ENCODE data around the gene NSL1.

NSL1 gene

DNA sequence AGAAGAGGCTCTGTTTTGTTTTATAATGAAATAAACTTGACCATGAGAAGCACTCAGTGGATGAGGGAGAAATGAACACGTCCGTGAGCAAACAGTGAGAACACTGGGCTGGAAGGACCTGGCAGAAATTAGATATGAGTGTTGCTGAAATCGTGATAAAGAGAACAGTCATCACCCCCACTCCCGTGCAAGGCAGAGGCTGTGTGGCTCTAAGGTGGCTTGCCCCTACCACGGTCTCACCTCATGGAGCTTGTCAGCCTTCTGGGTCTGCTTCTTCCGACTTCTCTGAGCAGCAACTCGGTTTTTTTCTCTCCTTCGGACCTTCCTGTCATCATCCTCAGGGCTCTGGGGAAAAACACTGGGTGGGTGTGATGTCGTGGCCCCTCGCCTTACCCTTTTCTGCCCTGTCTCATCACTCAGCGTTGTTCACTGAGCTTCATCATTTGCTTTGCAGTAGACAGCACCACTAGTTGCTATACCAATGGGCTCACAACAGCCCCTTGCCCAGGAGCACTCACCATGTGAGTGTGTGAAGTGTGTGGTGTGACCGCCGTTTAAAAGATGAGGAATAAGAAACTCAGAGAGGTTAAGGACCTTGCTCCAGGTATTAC, 94.8 kb downstream of the NSL1 start:
- no peak overlapping the region for H3K9ac ChIP-seq (ENCODE audit: low read length)
- no peaks in the 10 kb centered on the region for H3K79me1 ChIP-seq (ENCODE audit: low read length)
- H3K4me1 ChIP-seq (ENCODE audit: control insufficient read depth in 1 of 2, insufficient read depth in 2 of 2, low read length in 2 of 2) = peaks cover 13 to 14% of the 10 kb centered on the region in 2 experiments
- peaks cover 36% of the 10 kb centered on the region for H3K27me3 ChIP-seq (ENCODE audit: insufficient read depth, low read length)
- H3K18ac ChIP-seq (ENCODE audit: low read length) = no peak overlapping the region
- no peak overlapping the region for H2BK5ac ChIP-seq (ENCODE audit: low read depth, low read length, poor library complexity)
- no peak overlapping the region for H2BK12ac ChIP-seq (ENCODE audit: low read length)
- no peak overlapping the region for H2AFZ ChIP-seq (ENCODE audit: insufficient read depth, low read length, poor library complexity)
- DNase-seq = no peak
- no peak overlapping the region for H3K27ac ChIP-seq (ENCODE audit: low read depth, low read length)
- no CpG with 5 or more reads among the region's 13 CpGs for WGBS (ENCODE audit: extremely low coverage, insufficient coverage, insufficient read length)
- no peak overlapping the region for H4K12ac ChIP-seq (ENCODE audit: low read depth, low read length)
- peaks cover 3% of the 10 kb centered on the region for H3K9me3 ChIP-seq (ENCODE audit: insufficient read depth, low read depth, low read length)
- no peak overlapping the region for H3K14ac ChIP-seq (ENCODE audit: low read length)
- no peak overlapping the region for H2AK5ac ChIP-seq (ENCODE audit: low read length)
- H3K23ac ChIP-seq (ENCODE audit: low read length) = no peak overlapping the region
- no peak overlapping the region for H3K4ac ChIP-seq (ENCODE audit: low read depth, low read length)
- H3K4me3 ChIP-seq (ENCODE audit: low read depth, low read length) = no peak overlapping the region
- H2BK120ac ChIP-seq (ENCODE audit: insufficient read depth, low read length, poor library complexity) = no peak overlapping the region
- no peak overlapping the region for H3K4me2 ChIP-seq (ENCODE audit: low read length)
- no peaks in the 10 kb centered on the region for H3K79me2 ChIP-seq (ENCODE audit: control insufficient read depth, insufficient read depth, low read length, poor library complexity)
- H4K8ac ChIP-seq (ENCODE audit: low read depth, low read length) = no peak overlapping the region
- no peak overlapping the region for H4K91ac ChIP-seq (ENCODE audit: low read depth, low read length)
- H3K36me3 ChIP-seq (ENCODE audit: control insufficient read depth in 1 of 2, insufficient read depth in 2 of 2, low read length in 2 of 2) = no peaks in the 10 kb centered on the region

DNA sequence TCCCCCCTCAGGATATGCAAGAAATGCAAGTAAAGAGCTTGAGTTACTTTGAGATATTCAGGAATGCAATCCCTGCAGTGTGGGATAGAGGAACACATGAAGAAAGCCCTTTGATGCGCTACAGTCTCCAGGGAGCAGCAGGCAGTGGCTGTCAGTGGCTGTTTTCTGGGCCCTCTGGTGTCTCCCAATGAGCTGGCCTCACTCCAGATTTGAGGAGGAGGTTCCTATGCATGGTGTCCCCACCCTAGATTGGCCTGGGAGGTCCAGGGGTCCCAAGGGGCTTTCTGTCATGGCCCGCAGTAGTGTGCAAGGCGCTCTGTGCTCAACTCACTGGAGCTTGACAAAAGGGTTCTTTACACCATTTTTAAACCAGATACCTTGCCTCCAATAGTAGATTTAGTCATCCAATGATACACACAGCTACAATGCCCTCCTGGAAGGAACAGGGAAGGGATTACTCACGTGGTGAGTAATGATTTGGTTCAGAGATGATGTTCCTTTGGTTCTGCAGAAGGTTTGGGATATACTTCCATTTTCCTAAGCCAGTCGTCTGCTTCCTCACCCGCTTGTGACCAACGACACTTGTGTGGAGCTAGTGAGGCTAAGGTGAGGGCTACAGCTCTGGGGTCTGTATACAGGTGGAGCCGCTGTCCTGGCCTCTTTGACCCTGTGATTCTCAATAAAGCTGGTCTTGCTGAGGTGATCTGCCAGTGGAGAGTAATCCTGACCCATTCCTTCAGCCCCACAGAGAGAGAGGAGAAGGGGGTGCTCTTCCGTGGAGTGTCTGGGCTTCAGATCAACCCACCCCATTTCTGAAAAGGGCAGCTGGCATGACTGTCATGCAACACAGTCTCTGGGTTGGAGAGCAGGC, 98.6 kb downstream of the NSL1 start:
- Histone ChIP-seq H2BK120ac (ENCODE audit: insufficient read depth, low read length, poor library complexity) (no peak overlapping the region), H3K9ac (ENCODE audit: low read length) (no peak overlapping the region), H3K79me2 (ENCODE audit: control insufficient read depth, insufficient read depth, low read length, poor library complexity) (no peaks in the 10 kb centered on the region), H3K4me1 (ENCODE audit: control insufficient read depth in 1 of 2, insufficient read depth in 2 of 2, low read length in 2 of 2) (no peaks in the 10 kb centered on the region), H3K27ac (ENCODE audit: low read depth, low read length) (no peak overlapping the region), H4K12ac (ENCODE audit: low read depth, low read length) (no peak overlapping the region), H2BK12ac (ENCODE audit: low read length) (no peak overlapping the region), H3K14ac (ENCODE audit: low read length) (no peak overlapping the region), H4K91ac (ENCODE audit: low read depth, low read length) (no peak overlapping the region), H2BK5ac (ENCODE audit: low read depth, low read length, poor library complexity) (no peak overlapping the region), H3K79me1 (ENCODE audit: low read length) (no peaks in the 10 kb centered on the region), H3K4me2 (ENCODE audit: low read length) (no peak overlapping the region), H2AFZ (ENCODE audit: insufficient read depth, low read length, poor library complexity) (no peak overlapping the region), H3K4ac (ENCODE audit: low read depth, low read length) (no peak overlapping the region), H3K18ac (ENCODE audit: low read length) (no peak overlapping the region), H3K36me3 (ENCODE audit: control insufficient read depth in 1 of 2, insufficient read depth in 2 of 2, low read length in 2 of 2) (no peaks in the 10 kb centered on the region), H2AK5ac (ENCODE audit: low read length) (no peak overlapping the region), H3K23ac (ENCODE audit: low read length) (no peak overlapping the region), H3K4me3 (ENCODE audit: low read depth, low read length) (no peak overlapping the region), H4K8ac (ENCODE audit: low read depth, low read length) (no peak overlapping the region), H3K9me3 (ENCODE audit: insufficient read depth, low read depth, low read length) (no peaks in the 10 kb centered on the region), H3K27me3 (ENCODE audit: insufficient read depth, low read length) (peaks cover 2% of the 10 kb centered on the region)
- no peak for DNase-seq
- no CpG with 5 or more reads among the region's 9 CpGs for WGBS (ENCODE audit: extremely low coverage, insufficient coverage, insufficient read length)

DNA sequence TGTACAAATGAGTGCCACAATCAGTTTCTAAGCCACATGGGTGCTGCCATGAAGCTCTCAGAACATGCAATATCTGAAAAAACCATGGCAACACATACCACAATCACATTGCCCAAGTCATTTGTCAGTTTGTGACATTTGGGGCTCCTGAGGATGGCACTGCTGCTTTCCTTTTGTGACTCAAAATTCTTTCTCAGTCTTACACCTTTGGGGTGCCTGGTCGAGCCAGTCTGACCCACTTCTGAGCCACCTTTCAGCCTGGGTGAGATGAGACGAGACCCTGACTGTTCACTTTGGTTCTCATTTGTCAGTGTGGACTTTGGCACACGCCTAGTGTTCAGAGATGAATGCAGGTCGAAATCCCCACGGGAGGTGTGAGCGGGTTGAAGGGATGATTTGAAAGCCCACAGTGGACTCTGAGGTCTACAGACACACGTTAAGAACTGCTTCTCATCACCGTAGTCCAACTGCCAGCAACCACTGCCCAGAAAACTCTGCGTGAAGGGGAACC, 100.0 kb downstream of the NSL1 start:
- H3K27ac ChIP-seq (ENCODE audit: low read depth, low read length) = no peak overlapping the region
- H3K79me1 ChIP-seq (ENCODE audit: low read length) = no peaks in the 10 kb centered on the region
- H3K23ac ChIP-seq (ENCODE audit: low read length) = no peak overlapping the region
- H3K4me1 ChIP-seq (ENCODE audit: control insufficient read depth in 1 of 2, insufficient read depth in 2 of 2, low read length in 2 of 2) = no peaks in the 10 kb centered on the region
- no peak overlapping the region for H3K9ac ChIP-seq (ENCODE audit: low read length)
- no peak overlapping the region for H3K14ac ChIP-seq (ENCODE audit: low read length)
- no peak overlapping the region for H3K4me2 ChIP-seq (ENCODE audit: low read length)
- H2BK5ac ChIP-seq (ENCODE audit: low read depth, low read length, poor library complexity) = no peak overlapping the region
- no peak for DNase-seq
- no peak overlapping the region for H3K4me3 ChIP-seq (ENCODE audit: low read depth, low read length)
- H2BK12ac ChIP-seq (ENCODE audit: low read length) = no peak overlapping the region
- no peak overlapping the region for H4K12ac ChIP-seq (ENCODE audit: low read depth, low read length)
- H4K8ac ChIP-seq (ENCODE audit: low read depth, low read length) = no peak overlapping the region
- H3K4ac ChIP-seq (ENCODE audit: low read depth, low read length) = no peak overlapping the region
- H4K91ac ChIP-seq (ENCODE audit: low read depth, low read length) = no peak overlapping the region
- H3K27me3 ChIP-seq (ENCODE audit: insufficient read depth, low read length) = no peaks in the 10 kb centered on the region
- H3K18ac ChIP-seq (ENCODE audit: low read length) = no peak overlapping the region
- no peak overlapping the region for H2AK5ac ChIP-seq (ENCODE audit: low read length)
- no peaks in the 10 kb centered on the region for H3K9me3 ChIP-seq (ENCODE audit: insufficient read depth, low read depth, low read length)
- no peak overlapping the region for H2AFZ ChIP-seq (ENCODE audit: insufficient read depth, low read length, poor library complexity)
- no CpG with 5 or more reads among the region's 9 CpGs for WGBS (ENCODE audit: extremely low coverage, insufficient coverage, insufficient read length)
- no peak overlapping the region for H2BK120ac ChIP-seq (ENCODE audit: insufficient read depth, low read length, poor library complexity)
- H3K79me2 ChIP-seq (ENCODE audit: control insufficient read depth, insufficient read depth, low read length, poor library complexity) = no peaks in the 10 kb centered on the region
- H3K36me3 ChIP-seq (ENCODE audit: control insufficient read depth in 1 of 2, insufficient read depth in 2 of 2, low read length in 2 of 2) = no peaks in the 10 kb centered on the region

DNA sequence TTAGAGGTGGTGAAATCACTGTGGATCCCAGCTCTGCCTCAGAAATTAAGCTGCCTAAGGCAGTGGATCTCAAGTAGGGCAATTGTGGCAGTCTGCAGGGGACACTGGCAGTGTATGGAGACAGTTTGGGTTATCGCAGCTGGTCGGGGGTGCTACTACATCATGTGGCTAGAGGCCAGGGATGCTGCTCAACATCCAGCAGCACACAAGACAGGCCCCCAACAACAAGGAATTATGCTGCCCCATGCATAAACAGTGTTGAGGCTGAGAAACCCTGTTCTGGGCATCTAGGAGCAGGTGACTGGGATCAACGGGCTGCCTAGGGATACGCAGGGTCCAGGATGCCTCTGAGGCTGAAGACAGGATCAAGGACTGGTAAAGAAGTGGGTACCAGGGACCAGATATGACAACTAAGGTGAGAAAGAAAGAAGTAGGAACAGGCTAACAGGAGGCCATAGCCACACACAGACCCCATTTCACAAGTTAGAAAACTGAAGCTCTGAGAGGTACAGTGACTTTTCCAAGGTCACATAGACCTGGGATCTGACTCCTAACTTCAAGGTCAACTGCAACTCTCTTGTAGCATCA, 100.7 kb downstream of the NSL1 start:
- H2BK12ac ChIP-seq (ENCODE audit: low read length) = no peak overlapping the region
- no peaks in the 10 kb centered on the region for H3K36me3 ChIP-seq (ENCODE audit: control insufficient read depth in 1 of 2, insufficient read depth in 2 of 2, low read length in 2 of 2)
- no CpG with 5 or more reads among the region's 4 CpGs for WGBS (ENCODE audit: extremely low coverage, insufficient coverage, insufficient read length)

More for the DNA sequence above, 100.7 kb downstream of the NSL1 start:
- Histone ChIP-seq H2BK5ac (ENCODE audit: low read depth, low read length, poor library complexity) (no peak overlapping the region), H2BK120ac (ENCODE audit: insufficient read depth, low read length, poor library complexity) (no peak overlapping the region), H2AK5ac (ENCODE audit: low read length) (no peak overlapping the region), H3K4ac (ENCODE audit: low read depth, low read length) (no peak overlapping the region), H3K14ac (ENCODE audit: low read length) (no peak overlapping the region), H3K9ac (ENCODE audit: low read length) (no peak overlapping the region), H4K12ac (ENCODE audit: low read depth, low read length) (no peak overlapping the region), H3K4me1 (ENCODE audit: control insufficient read depth in 1 of 2, insufficient read depth in 2 of 2, low read length in 2 of 2) (no peaks in the 10 kb centered on the region), H3K27me3 (ENCODE audit: insufficient read depth, low read length) (no peaks in the 10 kb centered on the region), H3K79me1 (ENCODE audit: low read length) (no peaks in the 10 kb centered on the region), H2AFZ (ENCODE audit: insufficient read depth, low read length, poor library complexity) (no peak overlapping the region), H4K91ac (ENCODE audit: low read depth, low read length) (no peak overlapping the region), H3K18ac (ENCODE audit: low read length) (no peak overlapping the region), H3K23ac (ENCODE audit: low read length) (no peak overlapping the region), H4K8ac (ENCODE audit: low read depth, low read length) (no peak overlapping the region), H3K4me3 (ENCODE audit: low read depth, low read length) (no peak overlapping the region), H3K27ac (ENCODE audit: low read depth, low read length) (no peak overlapping the region), H3K9me3 (ENCODE audit: insufficient read depth, low read depth, low read length) (no peaks in the 10 kb centered on the region), H3K4me2 (ENCODE audit: low read length) (no peak overlapping the region), H3K79me2 (ENCODE audit: control insufficient read depth, insufficient read depth, low read length, poor library complexity) (no peaks in the 10 kb centered on the region)
- DNase-seq = no peak
